Neural progenitor cell (in vitro differentiated cells): Measurements from ENCODE around the gene PLA2G15. TPM values are rescaled to one million over a fixed set of nuclear protein-coding genes. Genes with fewer than 3 reads are reported as not detected.

Source experiments
- DNase-seq: peaks from one replicate; pipeline ENCODE4 v3.0.0-alpha.2; 2016; ENCODE audit warnings: low spot score
- H2AFZ ChIP-seq: fragments of 200-600 bp; sonication (generic); replicated peaks from 2 replicates; pipeline ENCODE4 v1.6.1; 2016; ENCODE audit warnings: antibody characterized with exemption
- H3F3A ChIP-seq: fragments of 200-600 bp; sonication (generic); 2 replicates; pipeline ENCODE4 v1.6.1; 2016; ENCODE audit warnings: antibody characterized with exemption, low read depth
- H3K27ac ChIP-seq: fragments of 200-600 bp; sonication (generic); 2 replicates; pipeline ENCODE4 v1.5.1; 2016; ENCODE audit warnings: mild to moderate bottlenecking
- H3K27me3 ChIP-seq: fragments of 200-600 bp; sonication (generic); 2 replicates; pipeline ENCODE4 v1.6.1; 2016; ENCODE audit warnings: mild to moderate bottlenecking, moderate library complexity
- H3K36me3 ChIP-seq: fragments of 200-600 bp; sonication (generic); 2 replicates; pipeline ENCODE4 v1.5.1; 2016
- H3K4me1 ChIP-seq: fragments of 200-600 bp; sonication (generic); 2 replicates; pipeline ENCODE4 v1.6.1; 2016; ENCODE audit warnings: mixed run types
- H3K4me2 ChIP-seq: fragments of 200-600 bp; sonication (generic); 2 replicates; pipeline ENCODE4 v1.6.1; 2016
- H3K4me3 ChIP-seq: fragments of 200-600 bp; sonication (generic); 2 replicates; pipeline ENCODE4 v1.5.1; 2016
- H3K79me2 ChIP-seq: fragments of 200-600 bp; sonication (generic); 2 replicates; pipeline ENCODE4 v1.6.1; 2016; ENCODE audit warnings: low read depth
- H3K9ac ChIP-seq: fragments of 200-600 bp; sonication (generic); 2 replicates; pipeline ENCODE4 v1.6.1; 2016
- H3K9me3 ChIP-seq: fragments of 200-600 bp; sonication (generic); 2 replicates; pipeline ENCODE4 v1.5.1; 2016; ENCODE audit warnings: low read depth
- H4K20me1 ChIP-seq: fragments of 200-600 bp; sonication (generic); 2 replicates; pipeline ENCODE4 v1.6.1; 2016; ENCODE audit warnings: low read depth
- H3K27ac Mint-ChIP-seq: 3 replicates; pipeline ENCODE4 v1.8.0; 2021; ENCODE audit warnings: mixed read lengths
- H3K27me3 Mint-ChIP-seq: 2 replicates; pipeline ENCODE4 v1.8.0; 2022; ENCODE audit warnings: low read depth, mild to moderate bottlenecking, inconsistent platforms, moderate library complexity, mixed read lengths; ENCODE audit not compliant: insufficient read depth
- H3K36me3 Mint-ChIP-seq: 3 replicates; pipeline ENCODE4 v1.8.0; 2021; ENCODE audit warnings: mixed read lengths
- H3K4me1 Mint-ChIP-seq: 3 replicates; pipeline ENCODE4 v1.8.0; 2021; ENCODE audit warnings: mixed read lengths
- H3K4me3 Mint-ChIP-seq: 3 replicates; pipeline ENCODE4 v1.8.0; 2021; ENCODE audit warnings: mild to moderate bottlenecking, moderate library complexity, mixed read lengths
- H3K9me3 Mint-ChIP-seq: 3 replicates; pipeline ENCODE4 v1.8.0; 2020; ENCODE audit warnings: mixed read lengths
- EZH2 ChIP-seq: fragments of 200-600 bp; sonication (generic); IDR thresholded peaks from 2 replicates; pipeline ENCODE4 v1.6.1; 2017; ENCODE audit warnings: antibody characterized with exemption, mild to moderate bottlenecking, moderate library complexity
- EZH2phosphoT487 ChIP-seq: fragments of 200-600 bp; sonication (generic); IDR thresholded peaks from 2 replicates; pipeline ENCODE4 v1.6.1; 2017; ENCODE audit warnings: antibody characterized with exemption
- total RNA-seq: library from RNA; depleted of rRNA; stranded (reverse); fragments of >200 nt; gene quantifications from 2 replicates; pipeline ENCODE4 v1.2.3, GENCODE V29; 2015; ENCODE audit warnings: low replicate concordance
- TF ChIP-seq, protein P1 (sequence below): fragments of 200-600 bp; sonication (generic); IDR thresholded peaks from 2 replicates; pipeline ENCODE4 v1.5.1; 2017; ENCODE audit warnings: antibody characterized with exemption, mild to moderate bottlenecking

PLA2G15 gene
- total RNA-seq, 1 donor from 2014 or later, result 3.8 TPM

DNA sequence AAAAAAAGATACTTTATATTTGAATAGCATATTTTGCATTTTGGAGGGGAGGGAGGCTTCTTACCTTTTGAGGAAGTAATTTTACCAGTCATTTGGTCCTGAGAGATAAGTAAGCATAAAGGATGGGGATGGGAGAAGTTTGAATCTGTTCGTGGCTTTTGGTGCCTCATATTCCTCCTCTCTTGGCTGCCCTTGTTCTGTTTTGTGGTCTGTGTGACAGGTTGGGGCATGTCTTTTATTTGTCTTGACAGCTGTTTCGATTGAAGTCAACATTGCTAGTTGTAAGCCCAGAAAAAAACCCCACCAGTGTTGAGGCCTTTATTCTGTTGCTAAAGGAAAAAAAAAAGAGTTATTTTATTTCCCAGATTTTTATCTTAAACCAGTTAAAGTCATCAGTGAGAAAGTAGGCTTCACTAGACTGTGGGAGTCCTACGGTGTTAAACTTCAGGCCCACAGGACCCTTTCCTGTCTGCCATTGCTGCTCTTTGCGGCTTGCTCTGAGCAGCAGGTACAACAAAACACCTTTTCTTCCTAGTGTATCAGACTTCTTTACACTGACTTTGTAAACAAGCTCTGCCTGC is 30.5 kb downstream of the PLA2G15 start:
- no peak overlapping the region for H3K4me3 Mint-ChIP-seq
- H2AFZ ChIP-seq, result no peak overlapping the region
- H3K4me3 ChIP-seq, result no peak overlapping the region
- peaks cover 8% of the 10 kb centered on the region for H3F3A ChIP-seq
- H3K9me3 ChIP-seq, result no peaks in the 10 kb centered on the region
- H3K27me3 Mint-ChIP-seq, result no peaks in the 10 kb centered on the region
- H3K36me3 ChIP-seq, result no peaks in the 10 kb centered on the region
- no peak for DNase-seq
- no peak overlapping the region for H3K27ac Mint-ChIP-seq
- H3K9ac ChIP-seq, result no peak overlapping the region
- H3K4me1 ChIP-seq, result no peaks in the 10 kb centered on the region
- H3K9me3 Mint-ChIP-seq, result no peaks in the 10 kb centered on the region
- H3K36me3 Mint-ChIP-seq, result peaks cover 2% of the 10 kb centered on the region
- TF ChIP-seq EZH2, result no peak
- TF ChIP-seq, protein P1, sequence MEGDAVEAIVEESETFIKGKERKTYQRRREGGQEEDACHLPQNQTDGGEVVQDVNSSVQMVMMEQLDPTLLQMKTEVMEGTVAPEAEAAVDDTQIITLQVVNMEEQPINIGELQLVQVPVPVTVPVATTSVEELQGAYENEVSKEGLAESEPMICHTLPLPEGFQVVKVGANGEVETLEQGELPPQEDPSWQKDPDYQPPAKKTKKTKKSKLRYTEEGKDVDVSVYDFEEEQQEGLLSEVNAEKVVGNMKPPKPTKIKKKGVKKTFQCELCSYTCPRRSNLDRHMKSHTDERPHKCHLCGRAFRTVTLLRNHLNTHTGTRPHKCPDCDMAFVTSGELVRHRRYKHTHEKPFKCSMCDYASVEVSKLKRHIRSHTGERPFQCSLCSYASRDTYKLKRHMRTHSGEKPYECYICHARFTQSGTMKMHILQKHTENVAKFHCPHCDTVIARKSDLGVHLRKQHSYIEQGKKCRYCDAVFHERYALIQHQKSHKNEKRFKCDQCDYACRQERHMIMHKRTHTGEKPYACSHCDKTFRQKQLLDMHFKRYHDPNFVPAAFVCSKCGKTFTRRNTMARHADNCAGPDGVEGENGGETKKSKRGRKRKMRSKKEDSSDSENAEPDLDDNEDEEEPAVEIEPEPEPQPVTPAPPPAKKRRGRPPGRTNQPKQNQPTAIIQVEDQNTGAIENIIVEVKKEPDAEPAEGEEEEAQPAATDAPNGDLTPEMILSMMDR, result no peak
- TF ChIP-seq EZH2phosphoT487, result no peak
- no peaks in the 10 kb centered on the region for H3K27me3 ChIP-seq
- no peak overlapping the region for H3K4me2 ChIP-seq
- no peaks in the 10 kb centered on the region for H4K20me1 ChIP-seq
- H3K4me1 Mint-ChIP-seq, result no peaks in the 10 kb centered on the region
- H3K27ac ChIP-seq, result peak overlapping the region; percentile 55
- peaks cover 1% of the 10 kb centered on the region for H3K79me2 ChIP-seq

DNA sequence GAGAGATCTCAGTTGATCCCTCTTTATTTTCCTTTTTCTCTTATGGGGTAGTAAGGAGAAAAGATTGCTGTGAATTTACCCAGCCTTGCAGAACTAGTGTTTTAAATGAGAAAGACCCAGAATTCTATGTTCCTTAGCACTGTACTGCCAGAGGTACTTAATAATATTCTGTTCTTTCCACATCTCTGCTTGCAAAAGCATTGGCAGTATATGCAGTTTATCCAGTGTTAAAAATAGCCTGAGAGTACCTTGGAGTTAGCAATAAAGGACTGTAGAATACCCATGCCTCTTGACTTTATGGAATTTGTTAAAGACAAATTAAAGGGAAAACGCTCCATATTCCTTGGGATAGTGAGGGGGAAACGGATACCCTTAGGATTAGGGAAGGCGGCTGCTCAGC is 31.1 kb downstream of the PLA2G15 start:
- Mint-ChIP-seq H3K27me3 (no peaks in the 10 kb centered on the region), H3K4me3 (no peak overlapping the region), H3K27ac (no peak overlapping the region), H3K9me3 (no peaks in the 10 kb centered on the region), H3K36me3 (peaks cover 6% of the 10 kb centered on the region), H3K4me1 (no peaks in the 10 kb centered on the region)
- Histone ChIP-seq H3K36me3 (no peaks in the 10 kb centered on the region), H4K20me1 (no peaks in the 10 kb centered on the region), H3K9ac (no peak overlapping the region), H3K9me3 (no peaks in the 10 kb centered on the region), H3K79me2 (no peaks in the 10 kb centered on the region), H3K4me2 (no peak overlapping the region), H3K4me3 (no peak overlapping the region), H3K4me1 (no peaks in the 10 kb centered on the region), H3K27ac (peak overlapping the region; percentile 55), H3K27me3 (no peaks in the 10 kb centered on the region), H3F3A (peaks cover 8% of the 10 kb centered on the region), H2AFZ (no peak overlapping the region)
- TF ChIP-seq EZH2, result no peak
- TF ChIP-seq, protein P1, result no peak
- TF ChIP-seq EZH2phosphoT487, result no peak
- DNase-seq, result no peak

DNA sequence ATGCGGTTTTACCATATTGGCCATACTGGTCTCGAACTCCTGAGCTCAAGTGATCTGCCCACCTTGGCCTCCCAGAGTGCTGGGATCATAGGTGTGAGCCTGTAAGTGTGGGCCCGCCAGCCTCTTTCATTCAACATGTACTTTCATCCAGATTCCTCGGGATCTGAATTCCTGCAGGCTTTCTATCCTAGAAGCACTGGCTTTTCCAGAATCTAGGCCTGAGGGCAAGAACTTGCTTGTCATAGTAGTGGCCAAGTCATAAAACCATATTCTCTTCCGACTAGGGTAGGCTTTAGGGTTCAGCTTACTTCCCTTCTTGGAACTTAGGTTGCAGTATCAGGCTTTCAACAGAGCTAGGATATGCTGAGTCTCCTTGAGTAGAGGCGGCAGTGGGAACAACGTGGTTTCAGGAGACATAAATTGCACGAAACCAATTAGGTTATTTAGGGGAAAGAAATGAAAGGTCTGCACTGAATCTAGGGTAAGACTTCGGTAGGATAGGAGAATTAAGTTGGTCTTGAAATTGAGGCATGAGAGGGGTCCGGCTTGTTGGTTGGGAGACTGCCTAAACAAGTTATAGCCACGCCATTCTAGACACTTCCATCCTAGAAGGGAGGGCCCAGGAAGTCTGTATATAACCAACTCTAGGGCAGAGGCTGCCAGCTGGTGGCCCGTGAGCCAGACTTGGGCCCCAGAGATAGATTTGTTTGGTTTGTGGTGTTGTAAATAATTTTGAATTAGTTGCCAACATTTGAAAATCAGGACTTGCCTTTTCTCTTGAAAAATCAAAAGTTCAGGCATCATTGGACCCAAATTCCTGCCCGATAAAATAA is 34.8 kb downstream of the PLA2G15 start:
- no peak for TF ChIP-seq EZH2
- TF ChIP-seq, protein P1, result no peak
- no peak for TF ChIP-seq EZH2phosphoT487
- Mint-ChIP-seq H3K36me3 (peaks cover 8% of the 10 kb centered on the region), H3K27ac (no peak overlapping the region), H3K9me3 (no peaks in the 10 kb centered on the region), H3K4me1 (no peaks in the 10 kb centered on the region), H3K27me3 (no peaks in the 10 kb centered on the region), H3K4me3 (no peak overlapping the region)
- peaks cover 2% of the 10 kb centered on the region for H4K20me1 ChIP-seq
- DNase-seq, result no peak
- H3K4me2 ChIP-seq, result no peak overlapping the region
- no peak overlapping the region for H3K9ac ChIP-seq
- no peaks in the 10 kb centered on the region for H3K36me3 ChIP-seq
- no peak overlapping the region for H3K27ac ChIP-seq
- no peaks in the 10 kb centered on the region for H3K79me2 ChIP-seq
- no peak overlapping the region for H2AFZ ChIP-seq
- H3K4me3 ChIP-seq, result no peak overlapping the region
- no peaks in the 10 kb centered on the region for H3K4me1 ChIP-seq
- H3K27me3 ChIP-seq, result no peaks in the 10 kb centered on the region
- no peaks in the 10 kb centered on the region for H3K9me3 ChIP-seq
- peaks cover 8% of the 10 kb centered on the region for H3F3A ChIP-seq
